Measurements from ENCODE around the gene WWOX. TPM values are rescaled to one million over a fixed set of nuclear protein-coding genes. Genes with fewer than 3 reads are reported as not detected.

The WWOX gene
- total RNA-seq, 1 experiment from 2014 or later: 28.3 TPM

DNA sequence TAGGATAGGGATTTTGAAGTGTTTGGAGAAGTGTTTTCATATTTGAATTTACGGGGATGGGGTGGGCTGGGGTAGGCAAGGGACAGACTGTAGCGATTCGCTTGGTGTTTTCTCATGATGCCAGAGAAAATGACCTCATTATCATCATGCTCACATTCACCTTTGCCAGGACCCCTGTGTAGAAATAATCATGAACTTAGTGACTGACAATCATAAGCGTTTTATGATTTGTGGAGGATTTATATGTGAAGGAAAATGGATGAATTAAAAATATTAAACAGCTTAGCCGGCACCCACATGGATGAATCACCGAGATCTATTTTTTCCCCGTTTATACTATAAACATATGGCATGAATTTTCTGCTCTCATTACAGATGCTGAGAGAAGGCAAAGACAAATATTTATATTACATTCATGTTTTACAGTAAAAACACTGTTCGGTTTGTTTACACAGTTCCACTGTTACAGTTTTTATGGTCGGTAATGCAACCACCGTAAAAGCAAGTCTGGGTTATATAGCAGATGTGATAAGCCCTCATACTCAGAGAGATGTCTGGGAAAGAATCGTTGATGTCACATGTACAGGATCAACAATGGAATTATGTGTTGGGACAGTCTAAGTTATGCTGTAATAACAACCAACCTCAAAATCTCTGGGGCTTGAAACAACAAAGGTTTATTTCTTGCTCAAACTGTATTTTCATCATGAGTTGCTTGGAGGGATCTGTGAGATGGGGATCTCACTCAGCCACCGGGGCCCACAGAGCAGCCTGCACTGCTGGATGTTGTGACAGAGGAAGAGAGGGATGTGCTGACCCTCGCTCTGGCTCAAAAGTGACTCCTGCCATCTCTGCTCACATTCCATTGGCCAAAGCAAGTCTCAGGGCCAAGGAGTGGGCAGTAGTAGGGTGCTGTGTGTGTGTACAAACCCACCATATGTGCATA is 85.1 kb downstream of the WWOX start:
- ATAC-seq: peak; percentile 91
- Histone ChIP-seq H2AFZ (ENCODE audit: low read length) (peak overlapping the region; percentile 70), H3K27ac (ENCODE audit: low read length) (peak overlapping the region; percentile 34), H3K4me3 (ENCODE audit: low read length) (peak overlapping the region; percentile 58), H3K4me1 (ENCODE audit: insufficient read depth, low read length) (peaks cover 19% of the 10 kb centered on the region), H3F3A (ENCODE audit: low read length, unreplicated experiment) (no peaks in the 10 kb centered on the region), H3K9ac (ENCODE audit: low read length) (peak overlapping the region; percentile 18), H4K20me1 (ENCODE audit: low read length) (no peaks in the 10 kb centered on the region), H3K9me3 (ENCODE audit: low read length) (no peaks in the 10 kb centered on the region), H3K27me3 (ENCODE audit: low read length) (no peaks in the 10 kb centered on the region), H3K9me2 (replicated peaks; ENCODE audit: low read length) (no peaks in the 10 kb centered on the region), H3K4me2 (ENCODE audit: low read length) (peak overlapping the region; percentile 86), H3K79me2 (ENCODE audit: low read length) (no peaks in the 10 kb centered on the region), H3K36me3 (ENCODE audit: low read depth, low read length) (no peaks in the 10 kb centered on the region)
- DNase-seq: peak; percentile 73
- CTCF ChIA-PET: no interaction called here
- TF ChIP-seq EZH2 (IDR thresholded peaks at IDR 0.05; ENCODE audit: low read length, unreplicated experiment) (no peak), EZH2phosphoT487 (IDR thresholded peaks at IDR 0.05; ENCODE audit: borderline replicate concordance, low read length) (no peak)
- TF ChIP-seq, protein P1, sequence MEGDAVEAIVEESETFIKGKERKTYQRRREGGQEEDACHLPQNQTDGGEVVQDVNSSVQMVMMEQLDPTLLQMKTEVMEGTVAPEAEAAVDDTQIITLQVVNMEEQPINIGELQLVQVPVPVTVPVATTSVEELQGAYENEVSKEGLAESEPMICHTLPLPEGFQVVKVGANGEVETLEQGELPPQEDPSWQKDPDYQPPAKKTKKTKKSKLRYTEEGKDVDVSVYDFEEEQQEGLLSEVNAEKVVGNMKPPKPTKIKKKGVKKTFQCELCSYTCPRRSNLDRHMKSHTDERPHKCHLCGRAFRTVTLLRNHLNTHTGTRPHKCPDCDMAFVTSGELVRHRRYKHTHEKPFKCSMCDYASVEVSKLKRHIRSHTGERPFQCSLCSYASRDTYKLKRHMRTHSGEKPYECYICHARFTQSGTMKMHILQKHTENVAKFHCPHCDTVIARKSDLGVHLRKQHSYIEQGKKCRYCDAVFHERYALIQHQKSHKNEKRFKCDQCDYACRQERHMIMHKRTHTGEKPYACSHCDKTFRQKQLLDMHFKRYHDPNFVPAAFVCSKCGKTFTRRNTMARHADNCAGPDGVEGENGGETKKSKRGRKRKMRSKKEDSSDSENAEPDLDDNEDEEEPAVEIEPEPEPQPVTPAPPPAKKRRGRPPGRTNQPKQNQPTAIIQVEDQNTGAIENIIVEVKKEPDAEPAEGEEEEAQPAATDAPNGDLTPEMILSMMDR (conservative IDR thresholded peaks at IDR 0.05; ENCODE audit: low read depth, low read length): no peak
- intact Hi-C loops (cut with micrococcal nuclease): loop anchor here (1.0 kb wide), 3 partner anchors 26 to 50 kb away; no protein-coding TSS in a partner anchor
- POLR2A ChIA-PET (ENCODE audit: unreplicated experiment): interaction anchor here (0.7 kb wide), 1 partner anchor 50 kb away, joined by 3 read pairs; no protein-coding TSS in a partner anchor
- no TSS peak for BruUV-seq (replicated peaks)

- no TSS peak for BruUV-seq (replicated peaks)
- H4K20me1 ChIP-seq (ENCODE audit: low read length): no peaks in the 10 kb centered on the region
- H3K4me1 ChIP-seq (ENCODE audit: insufficient read depth, low read length): peaks cover 8% of the 10 kb centered on the region
- no peaks in the 10 kb centered on the region for H3K27me3 ChIP-seq (ENCODE audit: low read length)
- ATAC-seq: no peak
- POLR2A ChIA-PET (ENCODE audit: unreplicated experiment): no interaction called here
- no peak overlapping the region for H3K27ac ChIP-seq (ENCODE audit: low read length)
- CTCF ChIA-PET: no interaction called here
- H3K4me3 ChIP-seq (ENCODE audit: low read length): no peak overlapping the region
- H3K9me2 ChIP-seq (replicated peaks; ENCODE audit: low read length): no peaks in the 10 kb centered on the region
- DNase-seq: no peak
- intact Hi-C loops (cut with micrococcal nuclease): no loop called here
- H3K79me2 ChIP-seq (ENCODE audit: low read length): no peaks in the 10 kb centered on the region
- no peaks in the 10 kb centered on the region for H3F3A ChIP-seq (ENCODE audit: low read length, unreplicated experiment)
- H3K36me3 ChIP-seq (ENCODE audit: low read depth, low read length): no peaks in the 10 kb centered on the region
- H3K4me2 ChIP-seq (ENCODE audit: low read length): no peak overlapping the region
- H3K9ac ChIP-seq (ENCODE audit: low read length): no peak overlapping the region
- no peak overlapping the region for H2AFZ ChIP-seq (ENCODE audit: low read length)
- no peaks in the 10 kb centered on the region for H3K9me3 ChIP-seq (ENCODE audit: low read length)
- TF ChIP-seq, protein P1 (conservative IDR thresholded peaks at IDR 0.05; ENCODE audit: low read depth, low read length): no peak
- TF ChIP-seq EZH2phosphoT487 (IDR thresholded peaks at IDR 0.05; ENCODE audit: borderline replicate concordance, low read length) (no peak), EZH2 (IDR thresholded peaks at IDR 0.05; ENCODE audit: low read length, unreplicated experiment) (no peak)
Observed at GRCh38 chr16:78189121-78189520, 89.7 kb downstream of the WWOX start.
